Stimulated activated naive CD8-positive, alpha-beta T cell treated with anti-CD3 and anti-CD28 coated beads, Interleukin-15, amount 100 ng/mL, for 72 hours (primary cell): ENCODE data around the gene TPM3.

ENCODE experiments used
- ATAC-seq: fragments of 150-1000 bp; cut with Tn5 transposase; 2 replicates; pipeline ENCODE4 v1.10.0; 2021; ENCODE audit warnings: mild to moderate bottlenecking, moderate library complexity
- DNase-seq, 2 donors: peaks; one replicate each; pipeline ENCODE4 v3.0.0; 2021 to 2022
- H3K27ac Mint-ChIP-seq, 2 donors: one replicate each; pipeline ENCODE4 v1.8.0; 2022; ENCODE audit warnings: mild to moderate bottlenecking in 2 of 2, mixed read lengths in 2 of 2, moderate library complexity in 2 of 2
- H3K27me3 Mint-ChIP-seq: one replicate; pipeline ENCODE4 v1.8.0; 2022; ENCODE audit warnings: mixed read lengths
- H3K4me1 Mint-ChIP-seq: one replicate; pipeline ENCODE4 v1.8.0; 2022; ENCODE audit warnings: mild to moderate bottlenecking, mixed read lengths
- H3K4me3 Mint-ChIP-seq, 2 donors: one replicate each; pipeline ENCODE4 v1.8.0; 2022; ENCODE audit warnings: mild to moderate bottlenecking in 2 of 2, mixed read lengths in 2 of 2, moderate library complexity in 1 of 2
- H3K9me3 Mint-ChIP-seq, 2 donors: one replicate each; pipeline ENCODE4 v1.8.0; 2022; ENCODE audit warnings: mixed read lengths in 2 of 2

Gene TPM3

DNA sequence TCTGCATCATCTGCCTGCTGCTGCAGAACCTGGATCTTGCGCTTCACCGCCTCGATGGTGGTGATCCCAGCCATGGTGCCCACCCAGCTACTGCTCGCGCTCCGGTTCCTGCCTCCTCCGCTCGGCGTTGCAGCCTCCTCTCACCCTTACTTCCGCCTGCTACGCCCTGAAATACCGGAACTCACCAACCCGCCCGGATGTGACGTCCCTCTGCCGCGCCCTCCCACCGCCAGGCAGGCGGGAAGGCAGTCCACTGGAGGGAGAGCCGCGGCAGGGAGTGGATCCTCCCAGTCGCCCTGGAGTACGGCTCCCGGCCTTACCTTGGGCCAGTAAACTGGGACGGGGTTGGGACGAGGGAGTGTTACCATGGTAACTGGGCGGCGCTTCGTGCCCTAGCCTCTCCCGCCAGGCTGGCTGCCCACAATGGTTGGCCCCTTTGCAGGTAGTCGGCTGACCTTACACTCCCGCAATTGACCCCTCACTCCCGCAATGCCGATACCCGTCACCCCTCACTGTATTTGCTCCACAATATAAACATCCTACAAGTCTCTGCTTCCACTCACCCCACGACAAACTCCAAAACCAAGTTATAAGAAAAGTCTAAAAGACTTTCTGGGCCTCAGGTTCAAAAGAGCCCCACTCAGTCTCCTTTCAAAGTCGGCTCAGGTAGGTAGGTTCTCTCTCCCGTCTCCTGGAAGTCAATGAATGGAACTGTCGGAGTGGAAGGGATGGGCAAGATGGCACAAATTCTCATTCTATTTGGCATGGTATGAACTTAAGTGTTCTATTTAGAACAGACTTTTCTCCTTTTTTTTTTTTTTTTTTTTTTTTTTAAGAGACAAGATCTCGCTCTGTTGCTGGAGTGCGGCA is 8.6 kb downstream of the TPM3 start:
- peaks cover 32% of the 10 kb centered on the region for H3K4me1 Mint-ChIP-seq
- peak overlapping the region; percentile 90 to 98 for H3K27ac Mint-ChIP-seq
- H3K9me3 Mint-ChIP-seq = no peaks in the 10 kb centered on the region
- H3K27me3 Mint-ChIP-seq = no peaks in the 10 kb centered on the region
- peak overlapping the region; percentile 99 for H3K4me3 Mint-ChIP-seq
- ATAC-seq (peak; percentile 80), DNase-seq (peak; percentile 92 to 95)

DNA sequence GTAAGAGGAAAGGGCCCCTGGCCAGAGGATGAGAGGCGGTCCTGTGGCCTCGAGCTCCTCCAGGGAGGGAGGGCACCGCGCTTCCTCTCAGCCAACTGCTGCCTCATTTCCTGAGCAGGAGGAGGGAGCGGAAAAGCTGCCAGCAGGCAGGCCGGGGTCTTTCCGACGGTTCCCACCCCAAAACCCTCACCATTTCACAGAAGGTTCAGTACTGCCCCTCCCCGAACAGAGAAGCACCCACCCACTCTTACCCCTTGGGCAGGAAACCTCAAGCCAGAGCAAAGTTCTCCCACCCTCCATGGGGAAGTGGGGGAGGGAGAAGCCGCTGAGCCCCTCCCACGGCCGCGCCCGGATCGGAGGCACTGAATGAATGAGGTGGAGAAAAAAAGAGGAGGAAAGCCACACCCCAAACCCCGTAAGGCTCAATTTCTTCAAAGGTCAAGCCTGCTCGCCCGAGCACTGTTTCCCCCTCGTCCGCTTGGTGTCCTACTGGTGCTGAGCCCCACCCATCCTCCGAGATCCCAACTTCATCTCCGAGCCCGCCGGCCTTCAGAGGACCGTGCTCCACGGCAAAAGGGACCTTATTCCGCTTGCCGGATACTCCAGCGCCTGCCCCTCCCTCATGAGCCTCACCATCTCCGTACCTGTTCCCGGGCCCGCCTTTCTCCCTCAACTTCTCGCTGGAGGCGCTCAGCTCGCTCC is 9.4 kb downstream of the TPM3 start:
- Mint-ChIP-seq H3K4me1 (peaks cover 40% of the 10 kb centered on the region), H3K27me3 (no peaks in the 10 kb centered on the region), H3K27ac (peak overlapping the region; percentile 90 to 98), H3K4me3 (peak overlapping the region; percentile 99), H3K9me3 (no peaks in the 10 kb centered on the region)
- ATAC-seq (peak; percentile 86), DNase-seq (peak; percentile 80 to 93)

DNA sequence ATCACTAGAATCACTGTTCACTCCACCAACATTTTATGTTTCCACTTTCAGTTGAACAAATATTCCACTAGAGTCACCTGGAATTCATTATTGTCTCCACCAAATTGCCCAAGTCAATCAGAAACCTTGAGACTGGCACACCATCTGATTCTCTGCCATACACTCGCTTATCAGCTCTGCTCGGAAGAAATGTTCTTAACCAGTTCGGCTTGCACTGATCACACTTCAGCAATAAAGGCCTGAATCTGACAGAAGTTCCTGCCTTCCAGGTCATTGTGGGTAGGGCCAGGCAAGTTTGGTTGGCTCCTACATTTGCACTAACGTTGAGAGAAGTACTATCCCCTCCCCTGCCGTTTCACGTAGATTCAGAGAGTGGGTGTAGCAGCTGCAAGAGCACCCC is 10.0 kb downstream of the TPM3 start:
- Mint-ChIP-seq H3K27ac (peak overlapping the region; percentile 90 to 98), H3K27me3 (no peaks in the 10 kb centered on the region), H3K9me3 (no peaks in the 10 kb centered on the region), H3K4me3 (peak overlapping the region; percentile 99), H3K4me1 (peaks cover 46% of the 10 kb centered on the region)
- ATAC-seq (no peak), DNase-seq (no peak)

DNA sequence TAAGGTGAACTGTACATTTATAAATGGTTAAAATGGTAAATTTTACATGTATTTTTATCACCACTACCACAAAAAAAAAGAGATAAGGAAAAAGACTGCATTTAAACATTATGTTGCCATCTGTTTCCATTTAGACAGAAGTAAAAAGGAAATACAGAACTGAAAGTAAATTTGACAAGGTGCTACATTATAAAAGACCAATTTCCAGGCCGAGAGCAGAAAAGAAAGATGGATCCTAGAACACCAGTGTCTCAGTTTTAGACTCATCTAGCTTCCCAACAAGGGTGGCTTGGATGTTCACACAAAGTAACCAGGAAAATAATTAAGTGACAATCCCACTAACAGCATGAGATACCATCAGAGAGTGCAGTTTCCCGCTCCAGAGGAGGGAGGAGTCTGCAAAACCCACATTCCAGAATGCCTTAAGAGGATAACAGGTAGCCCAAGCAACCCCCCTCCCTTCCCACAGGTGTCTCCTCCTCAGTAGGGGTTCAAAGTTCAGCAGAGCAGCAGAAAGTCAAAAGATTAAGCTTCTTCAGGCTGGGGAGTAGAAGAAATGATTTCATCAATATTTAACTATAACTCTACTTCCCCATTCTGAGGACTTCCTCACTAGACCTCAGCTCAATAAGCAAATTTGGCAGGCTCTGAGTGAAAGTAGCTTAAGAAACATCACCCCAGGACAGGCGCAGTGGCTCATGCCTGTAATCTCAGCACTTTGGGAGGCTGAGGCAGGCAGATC is 11.8 kb downstream of the TPM3 start:
- no peak for ATAC-seq
- no peak for DNase-seq

DNA sequence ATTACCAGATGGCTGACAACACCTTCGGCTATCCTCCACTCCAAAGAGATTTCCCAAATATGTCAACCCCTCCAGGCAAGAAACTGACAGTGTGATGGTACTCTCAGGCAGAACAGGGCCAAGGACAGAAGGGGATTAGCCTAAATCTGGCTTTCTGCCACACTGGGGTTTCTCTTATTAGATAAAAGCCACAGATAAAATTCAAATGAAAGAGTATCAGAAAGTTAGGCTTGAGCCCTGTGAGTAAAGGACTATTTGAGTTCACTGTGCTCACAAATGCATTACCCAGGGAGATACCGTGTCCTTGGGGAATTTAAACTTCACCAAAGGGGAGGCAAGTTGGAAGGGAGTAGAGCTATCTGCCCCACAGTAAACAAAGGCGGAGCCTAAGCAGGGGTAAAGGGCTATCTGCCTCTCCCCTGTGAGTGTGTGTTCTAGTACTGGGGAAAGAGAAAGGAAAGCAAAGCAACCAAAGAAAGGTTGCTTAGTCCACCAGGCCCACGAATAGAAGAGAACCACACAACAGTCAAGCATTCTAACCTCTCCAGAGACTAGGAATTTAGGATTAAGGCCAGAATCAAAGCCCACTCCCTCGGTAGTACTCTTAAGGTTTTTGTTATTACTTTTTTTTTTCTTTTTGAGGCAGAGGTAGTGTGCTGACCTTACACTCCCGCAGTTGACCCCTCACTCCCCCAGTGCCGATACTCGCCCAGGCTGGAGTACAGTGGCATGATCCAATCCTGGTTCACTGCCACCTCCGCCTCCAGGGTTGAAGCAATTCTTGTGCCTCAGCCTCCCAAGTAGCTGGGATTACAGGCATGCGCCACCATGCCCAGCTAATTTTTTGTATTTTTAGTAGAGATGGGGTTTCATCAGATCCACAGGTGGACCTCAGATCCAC is 12.7 kb downstream of the TPM3 start:
- H3K27ac Mint-ChIP-seq = peak overlapping the region; percentile 64 to 93
- peak overlapping the region; percentile 99 for H3K4me3 Mint-ChIP-seq
- no peaks in the 10 kb centered on the region for H3K27me3 Mint-ChIP-seq
- DNase-seq = no peak
- peaks cover 67% of the 10 kb centered on the region for H3K4me1 Mint-ChIP-seq
- ATAC-seq = no peak
- H3K9me3 Mint-ChIP-seq = no peaks in the 10 kb centered on the region

More for the DNA sequence above, 11.8 kb downstream of the TPM3 start:
- Mint-ChIP-seq H3K27me3 (no peaks in the 10 kb centered on the region), H3K4me1 (peaks cover 60% of the 10 kb centered on the region), H3K9me3 (no peaks in the 10 kb centered on the region), H3K4me3 (peak overlapping the region; percentile 99), H3K27ac (peak overlapping the region; percentile 64 to 93)

DNA sequence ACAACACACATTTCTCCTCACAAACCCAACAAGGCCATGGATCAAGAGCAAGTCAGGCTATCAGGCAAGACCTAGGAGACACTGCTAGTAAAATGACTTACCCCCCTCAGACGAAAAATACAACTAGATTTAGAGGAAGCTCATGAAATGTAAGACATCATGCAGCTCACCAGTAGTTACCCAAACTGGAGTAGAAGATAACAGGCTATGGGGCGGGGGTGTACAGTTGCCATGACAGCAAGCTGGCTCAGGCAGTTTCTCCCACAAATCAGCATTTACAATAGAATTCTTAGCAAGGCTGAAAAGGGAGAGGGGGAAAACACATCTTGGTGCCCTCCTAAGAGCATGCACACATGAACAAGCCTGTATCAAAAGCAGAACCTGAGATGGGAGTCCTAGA is 13.9 kb downstream of the TPM3 start:
- H3K27me3 Mint-ChIP-seq = no peaks in the 10 kb centered on the region
- ATAC-seq (no peak), DNase-seq (no peak)
- H3K4me3 Mint-ChIP-seq = peak overlapping the region; percentile 99
- H3K9me3 Mint-ChIP-seq = no peaks in the 10 kb centered on the region
- H3K27ac Mint-ChIP-seq = peak overlapping the region; percentile 10 to 20
- H3K4me1 Mint-ChIP-seq = peaks cover 70% of the 10 kb centered on the region

DNA sequence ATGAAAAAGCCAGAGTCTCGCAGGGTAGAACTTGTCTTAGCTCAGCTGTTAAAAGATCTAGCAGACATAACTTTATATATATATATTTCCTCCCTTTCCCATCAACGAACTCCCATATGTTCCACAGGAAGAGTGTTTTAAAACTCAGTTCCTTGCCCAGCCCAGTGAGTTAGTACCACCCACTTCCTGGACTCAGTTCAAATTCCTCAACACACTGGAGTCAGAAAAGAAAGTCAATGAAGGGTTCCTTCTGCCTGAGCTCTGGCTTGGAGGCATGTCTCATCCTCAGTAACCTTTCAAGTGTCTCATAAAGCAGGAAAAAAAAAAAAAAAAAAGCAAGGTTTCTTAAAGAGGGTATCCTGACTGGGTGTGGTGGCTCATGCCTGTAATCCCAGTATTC is 15.6 kb downstream of the TPM3 start:
- peak overlapping the region in 1 of 2 donors; percentile 83 for H3K27ac Mint-ChIP-seq
- peak overlapping the region; percentile 3 to 49 for H3K4me3 Mint-ChIP-seq
- H3K27me3 Mint-ChIP-seq = no peaks in the 10 kb centered on the region
- peaks cover 83% of the 10 kb centered on the region for H3K4me1 Mint-ChIP-seq
- H3K9me3 Mint-ChIP-seq = no peaks in the 10 kb centered on the region
- DNase-seq (no peak), ATAC-seq (no peak)

DNA sequence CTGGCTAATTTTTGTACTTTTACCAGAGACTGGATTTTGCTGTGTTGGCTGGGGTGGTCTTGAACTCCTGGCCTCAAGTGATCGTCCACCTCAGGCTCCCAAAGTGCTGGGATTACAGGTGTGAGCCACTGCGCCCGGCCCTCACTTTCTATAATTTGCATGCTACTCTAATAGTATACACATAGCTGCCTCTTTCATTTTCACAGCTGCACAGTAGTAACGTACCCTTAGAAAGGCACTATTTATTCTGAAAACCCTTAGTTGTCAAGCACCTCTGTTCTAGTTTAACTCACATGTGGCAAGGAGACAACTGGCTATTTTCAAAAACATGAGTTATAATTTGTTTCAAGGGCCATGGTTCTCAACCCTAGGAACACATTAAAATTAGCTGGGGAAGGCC is 17.2 kb downstream of the TPM3 start:
- no peaks in the 10 kb centered on the region for H3K9me3 Mint-ChIP-seq
- ATAC-seq (no peak), DNase-seq (no peak)
- peak overlapping the region in 1 of 2 donors; percentile 35 for H3K27ac Mint-ChIP-seq
- H3K4me1 Mint-ChIP-seq = peaks cover 85% of the 10 kb centered on the region
- H3K27me3 Mint-ChIP-seq = no peaks in the 10 kb centered on the region
- no peak overlapping the region for H3K4me3 Mint-ChIP-seq

DNA sequence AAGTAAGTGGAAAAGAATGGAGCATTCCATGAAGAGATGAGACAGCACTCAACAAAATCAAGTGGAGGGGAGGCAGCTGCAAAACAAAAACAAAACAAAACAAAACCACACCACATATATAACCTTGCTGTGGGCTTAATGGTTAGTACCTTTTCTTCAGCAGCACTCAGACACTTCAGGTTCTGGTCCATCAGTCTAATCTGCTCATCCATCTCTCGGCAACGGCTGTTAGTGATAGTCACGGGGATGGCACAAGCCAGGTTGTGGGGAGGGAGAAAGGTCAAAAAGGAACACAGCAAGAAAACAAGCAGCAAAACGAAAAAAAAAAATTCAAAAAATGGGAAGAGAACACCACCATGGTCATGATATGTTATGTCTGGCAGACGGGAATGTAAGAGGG is 20.0 kb downstream of the TPM3 start:
- H3K27me3 Mint-ChIP-seq = no peaks in the 10 kb centered on the region

DNA sequence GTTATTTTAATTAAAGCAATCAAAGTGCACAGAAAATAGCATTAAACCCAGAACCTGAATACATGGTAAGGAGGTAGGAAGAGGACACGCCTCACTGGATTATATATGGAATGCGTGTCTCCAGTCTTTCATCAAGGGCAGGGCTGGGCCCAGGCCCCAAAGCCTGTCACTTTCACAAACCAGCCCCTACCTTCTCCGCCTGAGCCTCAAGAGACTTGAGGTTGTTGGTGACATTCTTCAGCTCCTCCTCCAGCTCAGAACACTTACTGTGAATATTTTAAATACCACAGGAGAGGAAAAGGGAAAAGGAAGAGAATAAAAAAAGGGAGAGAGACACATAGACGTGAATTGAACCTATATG is 20.7 kb downstream of the TPM3 start:
- Mint-ChIP-seq H3K27me3 (no peaks in the 10 kb centered on the region), H3K9me3 (no peaks in the 10 kb centered on the region), H3K4me1 (peaks cover 58% of the 10 kb centered on the region), H3K4me3 (peak overlapping the region; percentile 48 to 55), H3K27ac (peak overlapping the region; percentile 93 to 95)
- DNase-seq (no peak), ATAC-seq (peak; percentile 46)

More for the DNA sequence above, 20.0 kb downstream of the TPM3 start:
- H3K9me3 Mint-ChIP-seq = no peaks in the 10 kb centered on the region
- H3K4me3 Mint-ChIP-seq = peak overlapping the region in 1 of 2 donors; percentile 5
- peak overlapping the region; percentile 1 to 93 for H3K27ac Mint-ChIP-seq
- no peak for DNase-seq
- ATAC-seq = no peak
- H3K4me1 Mint-ChIP-seq = peaks cover 65% of the 10 kb centered on the region

DNA sequence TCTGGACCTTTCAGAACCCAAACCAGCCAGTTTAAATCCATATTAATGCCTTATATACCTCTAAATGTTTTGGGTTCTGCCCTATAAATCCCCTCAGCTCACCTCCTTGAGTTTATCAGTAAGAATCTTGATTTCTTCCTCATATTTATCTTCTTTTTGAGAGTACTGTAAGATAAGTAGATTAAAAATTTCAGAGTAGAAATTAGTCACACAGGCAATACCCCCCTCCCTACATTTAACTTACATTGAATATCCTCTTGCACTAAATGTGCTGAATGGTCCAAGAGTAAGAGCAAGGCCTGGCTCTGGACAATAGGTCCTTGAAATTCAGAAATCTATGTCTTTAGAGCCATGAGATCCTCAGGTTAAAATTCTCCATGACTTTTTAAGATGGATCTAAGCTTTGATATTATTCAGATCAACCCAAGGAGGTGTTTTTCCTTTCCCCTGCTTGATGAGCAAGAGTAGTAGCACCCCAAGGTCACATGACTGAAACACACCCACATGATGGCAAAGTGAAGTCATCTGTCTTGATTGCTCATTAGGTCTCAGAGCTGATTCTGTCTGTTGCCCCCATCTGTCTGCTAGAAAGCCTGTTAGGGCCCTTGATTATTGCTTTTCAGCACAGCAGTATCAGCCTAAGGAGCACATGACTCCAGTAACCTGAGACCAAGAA is 21.2 kb downstream of the TPM3 start:
- H3K27me3 Mint-ChIP-seq = no peaks in the 10 kb centered on the region
- H3K9me3 Mint-ChIP-seq = no peaks in the 10 kb centered on the region
- H3K27ac Mint-ChIP-seq = peak overlapping the region; percentile 93 to 95
- ATAC-seq (peak; percentile 99), DNase-seq (peak; percentile 56 to 68)
- H3K4me1 Mint-ChIP-seq = peaks cover 57% of the 10 kb centered on the region
- peak overlapping the region; percentile 48 to 55 for H3K4me3 Mint-ChIP-seq

DNA sequence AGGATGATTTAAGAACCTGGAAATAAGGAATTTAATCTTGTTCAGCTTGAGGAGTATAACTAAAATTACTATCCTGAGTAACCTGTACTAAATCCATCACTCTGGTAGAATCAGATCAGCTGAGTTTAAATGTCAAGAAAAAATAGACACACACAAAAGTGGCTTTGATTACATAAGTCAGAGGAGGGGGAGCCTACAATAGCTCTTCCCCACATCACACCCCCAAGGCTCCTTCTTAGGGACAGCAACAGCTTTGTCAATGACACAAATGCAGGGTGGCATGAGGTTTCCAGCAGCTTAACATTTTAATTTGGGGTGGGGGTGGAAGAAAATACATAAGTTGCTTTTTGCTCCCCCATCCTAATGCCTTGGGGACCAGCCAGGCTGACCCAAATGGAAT is 24.4 kb downstream of the TPM3 start:
- Mint-ChIP-seq H3K4me1 (peaks cover 67% of the 10 kb centered on the region), H3K27ac (peak overlapping the region in 1 of 2 donors; percentile 42)

DNA sequence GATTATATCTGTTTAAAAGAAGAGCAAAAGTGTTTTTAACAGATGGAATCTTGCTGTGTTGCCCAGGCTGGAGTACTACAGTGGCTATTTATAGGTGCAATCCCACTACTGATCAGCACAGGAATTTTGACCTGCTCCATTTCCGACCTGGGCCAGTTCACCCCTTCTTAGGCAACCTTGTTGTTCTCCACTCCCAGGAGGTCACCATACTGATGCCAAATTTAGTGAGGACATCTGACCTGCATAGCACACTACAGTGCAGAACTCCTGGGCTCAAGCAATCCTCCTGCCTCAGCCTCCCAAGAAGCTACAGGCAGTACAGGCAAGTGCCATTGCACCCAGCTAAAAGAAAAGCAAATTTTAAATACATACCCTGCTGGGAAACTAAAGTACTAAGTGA is 25.7 kb downstream of the TPM3 start:
- Mint-ChIP-seq H3K27me3 (no peaks in the 10 kb centered on the region), H3K27ac (peak overlapping the region in 1 of 2 donors; percentile 69), H3K9me3 (no peaks in the 10 kb centered on the region), H3K4me3 (no peak overlapping the region), H3K4me1 (peaks cover 55% of the 10 kb centered on the region)
- ATAC-seq (no peak), DNase-seq (no peak)

More for the DNA sequence above, 24.4 kb downstream of the TPM3 start:
- ATAC-seq (no peak), DNase-seq (no peak)
- Mint-ChIP-seq H3K27me3 (no peaks in the 10 kb centered on the region), H3K4me3 (no peak overlapping the region), H3K9me3 (no peaks in the 10 kb centered on the region)

DNA sequence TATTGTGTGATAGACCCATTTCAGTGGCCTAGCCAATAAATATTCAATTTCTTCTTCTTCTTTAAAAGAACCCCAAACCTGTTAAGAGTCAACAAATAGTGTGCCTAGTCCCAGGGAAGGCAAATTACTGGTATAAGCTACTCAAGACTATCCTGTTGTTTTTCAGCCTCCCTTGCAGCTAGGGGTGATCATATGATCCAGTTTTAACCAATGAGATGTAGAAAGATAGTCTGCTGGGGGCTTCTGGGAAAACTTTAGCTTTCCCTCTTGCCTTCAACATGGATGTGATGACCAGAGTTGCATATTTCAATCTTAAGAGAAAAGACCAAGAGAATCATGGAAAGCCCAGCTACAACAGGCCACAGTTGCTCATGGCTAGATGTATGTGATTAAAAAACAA is 32.3 kb downstream of the TPM3 start:
- no peaks in the 10 kb centered on the region for H3K27me3 Mint-ChIP-seq
- peak overlapping the region in 1 of 2 donors; percentile 45 for H3K27ac Mint-ChIP-seq
- H3K9me3 Mint-ChIP-seq = peaks cover 0 to 4% of the 10 kb centered on the region in 2 donors
- peak overlapping the region in 1 of 2 donors; percentile 28 for H3K4me3 Mint-ChIP-seq
- ATAC-seq = no peak
- no peak for DNase-seq
- H3K4me1 Mint-ChIP-seq = peaks cover 75% of the 10 kb centered on the region
